NCI-H2196 (cell line): ENCODE data around the gene AMOTL1.
A peak's percentile ranks its signal among the peaks of the same experiment; 100 is the strongest.
"Not testable (repeated sequence)": the region's sequence is repeated elsewhere in the genome, so short reads cannot be mapped to it uniquely, and the experiment has no call there.

Experiments used
- DNase-seq: peaks from one replicate; lab custom pipeline; 2025; ENCODE audit not compliant: unreplicated experiment; lab: John Stamatoyannopoulos, UW

The AMOTL1 gene

DNA sequence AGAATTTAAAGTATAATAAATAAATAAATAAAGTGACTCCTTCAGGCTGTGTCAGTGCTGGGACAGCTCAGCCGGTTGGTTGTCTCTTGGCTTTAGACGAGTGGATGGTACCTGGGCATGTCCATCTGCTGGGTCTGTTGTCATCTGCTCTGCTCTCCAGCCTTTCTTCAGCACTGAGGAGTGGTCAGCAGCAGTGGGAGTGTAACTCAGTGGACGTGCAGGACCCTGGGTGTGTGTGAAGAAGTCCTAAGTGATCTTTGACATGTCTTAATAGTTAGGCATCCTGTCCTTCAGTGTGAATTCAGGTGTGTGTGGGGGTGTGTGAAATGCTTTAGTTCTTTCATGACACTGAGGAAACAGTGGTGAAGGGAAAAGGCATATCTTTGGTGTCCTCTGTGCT lies 24.3 kb downstream of the AMOTL1 start:
- DNase-seq, result no peak

DNA sequence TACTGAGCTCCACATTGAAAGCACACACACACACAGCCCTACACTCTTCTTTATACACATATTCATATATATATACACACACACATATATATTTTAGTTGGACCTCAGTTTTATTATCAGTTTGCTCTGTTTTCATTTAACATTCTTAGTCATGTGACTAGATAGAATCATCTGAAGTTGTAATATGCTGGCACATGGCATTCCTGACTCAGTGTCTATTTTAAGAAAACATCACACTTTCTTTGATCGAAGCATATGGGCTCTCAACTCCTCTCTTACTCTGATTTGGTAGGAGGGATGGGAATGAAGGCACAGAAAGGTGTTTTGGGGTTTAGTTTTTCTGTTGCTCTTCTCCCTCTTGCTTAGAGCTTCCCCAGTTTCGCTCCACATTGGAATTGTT lies 24.8 kb downstream of the AMOTL1 start:
- DNase-seq, result no peak

DNA sequence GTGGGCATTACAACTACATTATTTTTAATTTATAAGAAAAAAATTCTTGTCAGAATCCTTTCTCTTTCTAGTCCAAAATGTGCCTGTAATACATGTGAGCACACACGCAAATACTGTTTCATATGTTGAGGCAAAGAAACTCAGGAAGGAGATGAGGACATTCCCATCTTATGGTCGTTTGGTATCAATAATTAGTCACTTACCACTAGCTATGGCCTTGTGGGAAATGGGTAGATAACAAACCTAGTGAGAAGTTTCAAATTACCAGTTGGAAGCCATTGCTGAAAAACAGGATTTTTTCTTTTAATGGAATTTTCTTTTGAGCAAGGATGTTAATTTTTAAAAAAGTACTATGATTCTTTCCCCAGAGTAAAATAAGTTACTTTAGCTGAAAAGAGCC lies 25.7 kb downstream of the AMOTL1 start:
- DNase-seq, result no peak

DNA sequence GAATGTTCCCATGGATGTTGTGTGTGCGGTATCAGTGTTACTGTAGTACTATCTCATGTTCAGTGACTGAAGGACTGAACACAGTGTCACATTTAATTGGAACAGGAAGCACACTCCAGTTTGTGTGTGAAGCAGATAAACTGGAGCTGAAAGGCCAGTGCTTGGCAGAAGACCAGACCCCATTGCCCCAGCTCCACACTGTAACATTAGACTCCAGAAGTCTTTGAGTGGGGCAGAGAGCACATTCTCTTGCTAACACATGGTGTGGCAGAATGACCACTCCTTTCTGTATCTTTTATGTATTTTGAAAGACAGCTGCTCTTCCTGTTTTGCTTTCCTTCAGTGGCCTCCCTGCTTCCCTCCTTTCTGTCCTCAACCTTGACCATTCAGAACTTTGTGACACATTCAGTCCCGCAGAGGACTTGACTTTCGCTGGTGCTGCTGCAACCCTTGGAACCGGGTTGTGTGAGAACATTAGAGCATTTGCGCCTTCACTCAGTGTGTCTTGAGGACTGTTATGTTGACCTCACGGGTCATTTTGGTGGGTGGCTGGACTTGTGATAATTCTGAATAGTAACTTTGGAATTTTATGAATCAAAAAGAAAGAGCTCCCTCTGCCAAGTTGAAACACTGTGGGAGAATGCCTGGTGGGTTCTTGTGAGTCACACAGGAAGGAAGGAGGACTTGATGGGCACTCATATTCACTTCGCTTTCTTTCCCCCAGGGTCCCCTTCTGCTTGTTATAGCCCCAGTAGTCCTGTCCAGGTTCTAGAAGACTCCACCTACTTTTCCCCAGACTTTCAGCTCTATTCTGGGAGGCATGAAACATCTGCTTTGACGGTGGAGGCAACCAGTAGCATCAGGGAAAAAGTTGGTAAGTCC lies 26.4 kb downstream of the AMOTL1 start:
- peak; percentile 80 for DNase-seq

DNA sequence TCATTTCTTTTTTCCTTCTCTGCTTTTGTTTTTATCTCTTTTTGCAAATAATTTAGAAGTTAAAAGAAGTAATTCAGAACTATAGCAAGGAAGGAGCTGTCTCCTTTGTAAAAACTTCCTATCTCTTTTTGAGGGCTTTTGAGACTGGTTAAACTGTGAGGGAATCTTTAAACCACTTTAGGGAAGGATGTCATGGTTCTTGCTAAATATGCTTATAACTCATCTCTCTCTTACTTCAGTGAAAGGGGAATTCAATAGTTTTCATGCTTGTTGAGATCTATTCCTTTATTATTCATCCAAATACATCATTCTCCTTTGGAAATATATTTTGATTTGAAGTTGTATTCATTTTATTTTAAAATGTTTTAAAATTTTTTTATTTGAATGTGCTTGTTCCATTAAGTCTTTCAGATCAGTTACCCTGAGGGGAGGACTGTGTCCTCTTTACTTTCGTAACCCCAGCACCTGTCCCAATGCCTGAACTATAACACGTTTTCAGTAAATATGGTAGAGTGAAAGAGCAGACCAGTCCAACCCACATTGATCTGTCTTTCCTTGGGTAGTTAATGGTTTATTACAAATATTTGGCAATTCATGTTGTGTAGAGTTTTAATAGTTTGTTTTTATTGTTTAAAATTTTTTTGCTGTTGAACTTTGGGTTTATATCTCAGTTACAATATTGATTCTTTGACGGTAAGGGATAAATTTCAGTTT lies 27.5 kb downstream of the AMOTL1 start:
- DNase-seq, result no peak

DNA sequence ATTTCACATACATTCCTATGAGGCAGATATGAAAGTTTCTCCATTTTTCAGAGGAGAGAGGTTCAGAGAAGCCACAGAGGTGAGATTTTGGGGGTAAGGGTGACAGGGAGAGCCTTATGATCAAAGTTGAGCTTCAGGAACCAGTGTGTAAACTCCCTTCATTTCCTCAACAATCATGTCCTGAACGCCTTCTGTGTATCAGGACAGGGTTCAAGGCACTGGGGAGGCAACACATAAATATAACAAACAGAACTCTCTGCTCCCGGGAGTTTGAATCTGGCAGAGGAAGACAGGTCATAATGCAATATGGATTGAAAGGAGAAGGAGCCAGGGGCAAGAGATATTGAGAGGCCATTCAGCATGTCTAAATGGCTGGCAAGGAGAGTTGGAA lies 28.0 kb downstream of the AMOTL1 start:
- DNase-seq, result no peak

DNA sequence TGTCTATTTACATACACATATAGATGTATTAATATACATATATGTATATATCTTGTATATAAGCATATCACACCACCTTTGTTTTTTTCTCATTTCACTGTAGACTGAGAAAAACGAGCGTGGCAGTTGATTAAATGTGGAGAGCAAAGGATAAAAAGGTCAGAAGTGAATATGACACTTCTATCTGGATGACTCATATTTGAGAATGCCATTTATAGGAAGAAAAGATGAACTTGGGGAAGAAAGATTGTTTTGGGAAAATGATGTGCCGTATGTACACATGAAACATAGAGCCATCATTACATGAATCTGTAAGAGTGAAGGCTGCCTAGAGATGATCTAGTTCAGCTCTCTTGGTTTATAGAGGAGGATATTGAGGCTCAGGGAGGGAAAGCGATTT lies 28.7 kb downstream of the AMOTL1 start:
- DNase-seq, result no peak

DNA sequence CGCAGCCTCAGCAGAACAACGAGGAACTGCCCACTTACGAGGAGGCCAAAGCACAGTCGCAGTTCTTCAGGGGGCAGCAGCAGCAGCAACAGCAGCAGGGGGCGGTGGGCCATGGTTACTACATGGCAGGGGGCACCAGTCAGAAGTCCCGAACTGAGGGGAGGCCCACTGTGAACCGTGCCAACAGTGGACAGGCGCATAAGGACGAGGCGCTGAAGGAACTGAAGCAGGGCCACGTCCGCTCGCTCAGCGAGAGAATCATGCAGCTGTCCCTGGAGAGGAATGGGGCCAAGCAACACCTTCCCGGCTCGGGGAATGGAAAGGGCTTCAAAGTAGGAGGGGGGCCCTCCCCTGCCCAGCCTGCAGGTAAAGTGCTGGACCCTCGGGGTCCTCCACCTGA lies 31.6 kb downstream of the AMOTL1 start:
- DNase-seq, result no peak

DNA sequence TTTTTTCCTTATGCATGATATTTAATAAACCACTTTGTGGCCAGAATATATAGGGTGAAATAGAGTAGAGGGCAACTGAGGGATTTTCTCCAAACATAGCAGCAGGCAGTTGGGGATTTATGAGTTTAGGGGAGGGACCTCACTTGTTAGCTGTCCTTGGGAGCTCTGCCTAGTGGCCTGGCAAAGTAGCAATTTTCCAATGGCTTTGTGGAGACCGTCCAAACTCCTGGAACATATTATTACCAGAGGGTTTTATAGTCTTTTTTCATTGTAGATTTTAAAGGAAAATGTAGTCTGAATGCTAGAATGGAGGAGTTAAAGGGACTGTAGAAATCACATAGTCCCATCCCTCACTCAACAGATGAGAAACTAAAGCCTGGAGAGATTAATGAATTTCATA lies 32.3 kb downstream of the AMOTL1 start:
- DNase-seq, result no peak

DNA sequence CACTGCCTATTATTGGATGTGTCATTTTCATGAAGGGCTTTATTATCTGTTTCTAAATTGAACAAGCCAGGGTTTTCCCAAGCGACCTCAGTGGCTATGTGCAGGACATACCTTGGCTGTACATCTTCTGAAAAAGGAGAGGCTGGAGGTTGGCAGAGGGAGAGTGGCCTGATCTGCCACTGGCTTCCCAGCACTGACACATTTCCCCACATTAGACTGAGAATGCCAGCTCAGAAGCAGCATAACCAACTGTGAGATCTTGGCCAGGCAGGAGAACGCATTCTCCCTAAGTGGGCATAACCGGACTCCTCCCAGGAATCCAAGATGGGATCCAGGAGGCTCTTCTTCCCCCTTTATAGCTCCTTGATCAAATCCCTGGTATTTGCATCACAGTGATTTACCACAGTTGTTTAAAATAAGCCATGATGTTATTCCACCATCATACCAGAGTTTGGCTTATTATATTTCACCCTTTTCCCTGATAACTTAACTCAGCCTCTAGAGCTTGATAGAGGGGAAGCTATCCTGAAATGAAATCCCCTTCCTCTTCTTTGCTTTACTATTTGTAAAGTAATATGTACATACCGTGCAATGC lies 33.8 kb downstream of the AMOTL1 start:
- no peak for DNase-seq

DNA sequence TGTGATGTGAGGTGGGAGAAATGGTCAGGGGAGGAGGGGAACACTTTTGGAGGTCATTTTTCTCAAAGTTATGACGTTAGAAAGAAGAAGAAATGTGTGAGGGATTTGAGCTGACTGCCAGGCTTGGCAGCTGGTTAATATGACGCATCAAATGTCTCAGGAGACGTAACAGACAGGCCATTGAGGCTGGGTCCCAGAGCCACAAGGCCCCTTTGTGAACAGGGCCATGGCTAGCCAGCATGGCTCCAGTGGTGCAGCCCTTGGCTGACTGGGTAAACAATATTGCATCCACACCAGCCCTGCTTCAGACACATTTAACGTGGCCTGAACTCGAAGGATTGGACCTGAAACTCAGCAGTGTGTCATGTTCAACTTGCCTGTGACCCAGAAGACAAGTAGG lies 34.3 kb downstream of the AMOTL1 start:
- DNase-seq, result no peak

DNA sequence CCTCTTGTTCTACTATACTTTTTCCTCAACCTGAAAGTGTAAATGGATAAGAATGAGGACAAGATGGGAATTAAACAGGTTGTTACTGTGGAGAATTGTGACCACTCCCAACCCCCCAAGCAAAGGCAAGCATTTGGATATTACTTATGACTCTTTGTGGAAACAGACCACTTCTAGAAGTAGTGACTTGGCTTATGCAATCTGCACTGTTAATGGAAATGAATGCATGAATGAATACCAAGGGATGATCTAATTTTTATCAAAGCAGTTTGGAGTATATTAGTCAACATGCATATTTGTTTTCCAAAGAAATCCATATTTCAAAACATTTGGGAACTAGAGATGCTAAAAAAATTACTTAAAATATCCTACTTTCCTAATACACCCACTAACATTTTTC lies 35.3 kb downstream of the AMOTL1 start:
- DNase-seq, result no peak

DNA sequence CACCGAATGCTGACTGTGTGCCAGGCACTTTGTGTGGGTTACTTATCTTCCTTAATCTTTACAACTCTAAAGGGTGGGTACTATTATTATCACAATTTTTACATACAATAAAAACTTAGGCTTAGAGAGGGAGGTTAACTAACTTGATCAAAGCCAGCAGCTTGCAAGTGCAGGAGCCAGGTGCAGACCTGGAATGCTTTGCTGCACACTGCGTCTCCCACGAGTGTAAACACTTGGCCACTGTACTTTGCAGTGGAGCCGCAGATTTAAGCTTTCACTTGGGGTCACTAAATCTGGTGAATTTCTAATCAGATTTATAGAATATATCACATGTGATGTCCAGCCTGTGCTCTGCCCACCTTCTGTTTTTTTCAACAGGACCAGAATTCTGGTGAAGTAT lies 36.7 kb downstream of the AMOTL1 start:
- DNase-seq, result no peak

DNA sequence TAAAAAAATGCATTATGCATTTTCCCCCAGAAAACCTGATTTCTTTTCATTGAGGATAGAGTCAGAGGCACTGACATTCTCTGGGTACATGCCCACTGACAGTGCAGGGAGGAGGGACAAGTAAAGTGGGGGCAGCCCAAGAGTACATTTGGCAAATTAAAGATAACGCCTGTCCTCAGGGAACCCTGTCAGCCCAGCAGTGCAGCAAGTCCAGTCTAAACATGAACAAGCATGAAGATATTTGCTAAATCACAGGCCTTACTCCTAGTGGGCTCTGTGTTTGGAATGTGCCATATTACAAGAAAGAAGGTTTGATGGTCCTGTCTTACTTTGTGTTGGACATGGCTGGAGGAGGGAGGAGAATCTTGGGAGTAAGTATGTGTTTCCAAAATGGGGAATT lies 37.9 kb downstream of the AMOTL1 start:
- no peak for DNase-seq

DNA sequence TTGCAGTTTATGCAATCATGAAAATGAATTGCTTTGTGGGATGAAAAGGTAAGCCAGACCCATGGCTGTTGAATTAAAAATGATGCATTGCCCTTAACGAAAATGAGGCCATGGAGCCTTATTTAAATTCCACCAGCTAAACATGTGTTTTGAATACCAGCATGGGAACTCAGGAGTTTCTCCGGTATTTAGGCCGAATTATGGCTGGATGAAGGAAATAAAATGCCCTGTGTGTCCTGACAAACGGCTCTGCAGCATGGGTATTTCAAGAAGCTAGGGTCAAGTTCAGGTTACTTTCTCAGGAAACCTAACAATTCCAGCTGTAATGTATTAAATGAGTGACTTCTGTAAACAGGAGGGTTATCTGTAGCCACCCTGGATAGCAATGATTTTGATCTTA lies 38.3 kb downstream of the AMOTL1 start:
- DNase-seq, result no peak

DNA sequence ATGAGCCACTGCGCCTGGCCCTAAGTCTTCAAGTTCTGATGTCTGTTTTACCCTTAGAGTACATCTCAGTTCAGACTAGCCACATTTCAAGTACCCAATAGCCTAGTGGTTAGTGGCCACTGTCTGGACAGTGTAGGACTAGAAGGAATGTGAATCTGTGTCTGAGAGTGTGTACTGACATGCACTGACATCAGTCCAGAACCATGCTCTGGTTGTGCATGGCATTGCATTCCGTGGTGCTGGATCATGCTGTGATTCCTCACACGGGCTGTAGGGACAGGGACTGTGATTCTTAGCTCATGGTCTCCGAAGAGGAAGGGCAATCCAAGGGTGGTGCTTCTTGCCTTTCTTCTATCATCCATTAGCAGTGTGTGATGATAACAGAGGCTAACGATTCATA lies 41.1 kb downstream of the AMOTL1 start:
- no peak for DNase-seq

DNA sequence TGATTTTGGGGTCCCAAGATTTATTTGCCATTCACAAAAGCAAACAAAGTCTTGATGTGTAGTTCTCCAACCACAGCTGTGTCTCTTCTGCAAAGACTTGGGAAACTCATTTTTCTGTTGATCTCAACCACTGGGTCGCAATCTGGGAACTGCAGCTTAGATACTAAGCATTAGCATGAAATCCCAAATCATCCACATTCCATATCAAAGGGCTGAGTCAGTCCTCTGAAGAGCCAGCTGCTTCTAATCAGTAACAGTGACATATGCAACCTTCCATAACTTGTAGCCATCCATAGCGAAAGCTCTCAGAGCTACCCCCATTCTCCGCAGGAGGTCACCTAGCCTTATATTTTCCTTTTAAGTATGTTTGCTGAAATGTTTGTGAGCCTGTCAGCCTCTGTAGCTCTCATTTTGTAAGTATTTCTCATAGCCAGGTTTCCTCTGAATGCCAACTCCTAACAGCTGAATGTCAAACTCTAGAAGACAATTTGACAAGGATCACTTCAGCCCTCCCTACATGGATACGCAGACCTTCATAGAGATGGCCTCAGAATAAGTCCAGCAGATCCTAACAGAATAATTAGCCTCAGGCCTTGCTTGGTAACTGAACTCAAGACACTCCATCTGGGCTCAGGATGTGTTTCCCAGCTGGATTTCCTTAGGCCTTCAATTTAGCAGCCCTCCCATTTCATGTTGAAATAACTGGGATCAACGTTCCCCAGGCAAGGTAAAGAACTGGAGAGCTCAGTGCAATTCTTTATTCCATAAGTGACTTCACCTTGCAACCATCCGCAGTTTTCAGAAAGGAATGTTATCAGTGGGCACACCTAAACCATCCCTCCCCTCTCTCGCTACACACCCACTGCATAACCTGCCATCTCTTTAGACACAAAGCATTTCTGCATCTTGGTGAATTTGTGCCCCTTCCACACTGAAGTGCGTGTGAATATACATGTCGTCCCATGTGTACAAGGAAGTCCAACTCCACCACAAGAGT lies 44.9 kb downstream of the AMOTL1 start:
- not testable (repeated sequence) for DNase-seq

DNA sequence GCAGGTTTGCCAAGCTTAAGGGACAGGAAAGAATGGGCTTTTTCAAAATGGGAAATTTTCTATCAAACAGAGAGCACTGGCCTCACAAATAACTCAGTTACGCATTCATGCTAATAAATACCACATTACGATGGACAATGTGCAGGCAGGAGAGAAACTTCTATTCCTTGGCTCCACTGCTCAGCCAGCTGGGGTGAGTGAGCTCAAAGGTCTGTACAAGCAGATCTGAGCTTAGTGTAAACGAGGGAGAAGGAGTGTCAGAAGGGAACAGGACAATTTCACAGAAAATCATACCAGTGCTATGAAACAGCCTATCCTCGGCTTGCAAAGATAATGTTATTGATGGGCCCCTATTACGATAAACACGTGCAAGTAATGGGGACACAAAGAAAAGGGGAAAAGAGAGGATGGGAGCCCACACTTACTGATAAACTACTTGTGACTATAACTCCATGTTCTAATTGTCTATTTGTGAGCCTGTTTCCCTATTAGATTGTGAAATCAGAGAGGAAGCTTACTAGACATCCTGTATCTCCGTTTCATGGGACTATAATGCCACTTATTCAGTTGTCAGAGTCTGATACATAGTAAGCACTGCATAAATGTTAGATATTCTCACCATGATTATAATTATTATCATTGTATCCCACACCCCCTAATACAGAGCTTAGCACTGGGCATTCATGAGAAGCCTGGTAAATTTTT lies 46.3 kb downstream of the AMOTL1 start:
- DNase-seq, result no peak

DNA sequence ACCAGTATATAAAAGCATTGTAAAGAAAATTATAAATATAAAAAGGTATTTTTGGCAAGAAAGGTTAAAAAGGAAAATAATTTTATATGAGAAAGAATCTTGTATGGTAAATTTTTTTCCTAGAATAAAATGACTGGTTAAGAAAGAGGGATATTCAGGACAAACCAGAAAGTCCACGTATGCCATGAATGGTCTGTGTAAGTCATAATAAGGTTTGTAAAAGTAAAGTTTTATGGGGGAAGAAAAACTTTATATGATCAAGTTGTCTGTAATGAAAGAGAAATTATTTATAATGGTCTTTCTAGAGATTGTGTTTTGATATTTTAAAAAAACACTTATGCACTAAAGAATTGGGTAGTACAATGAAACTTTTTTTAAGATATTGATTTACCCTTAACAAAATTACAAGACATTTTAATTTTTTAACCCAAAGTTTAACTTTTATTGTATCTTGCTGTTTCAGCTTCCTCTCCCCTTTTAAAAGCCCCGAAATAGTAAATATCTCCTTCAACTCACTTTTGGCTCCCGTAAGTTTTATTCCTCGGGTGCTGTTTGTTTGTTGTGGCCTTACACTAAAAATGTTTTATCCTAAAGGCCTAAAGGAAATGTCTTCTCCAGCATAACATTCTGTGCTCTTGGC lies 47.7 kb downstream of the AMOTL1 start:
- peak; percentile 12 for DNase-seq

DNA sequence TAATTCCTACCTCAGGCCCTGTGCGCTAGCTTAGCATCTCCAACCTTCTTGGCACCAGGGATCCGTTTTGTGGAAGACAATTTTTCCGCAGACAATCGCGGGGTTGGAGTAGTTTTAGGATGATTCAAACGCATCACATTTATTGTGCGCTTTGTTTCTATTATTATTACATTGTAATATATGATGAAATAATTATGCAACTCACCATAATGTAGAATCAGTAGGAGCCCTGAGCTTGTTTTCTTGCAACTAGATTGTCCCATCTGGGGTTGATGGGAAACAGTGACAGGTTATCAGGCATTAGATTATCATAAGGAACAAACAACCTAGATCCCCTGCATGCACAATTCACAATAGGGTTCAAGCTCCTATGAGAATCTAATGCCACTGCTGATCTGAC lies 52.3 kb downstream of the AMOTL1 start:
- no peak for DNase-seq
